Measurements from ENCODE around the gene INTS13. TPM values are rescaled to one million over a fixed set of nuclear protein-coding genes. Genes with fewer than 3 reads are reported as not detected.

The INTS13 gene
- total and polyA plus RNA-seq, 2 of the 4 experiments (the other 2 are of a cell fraction): 9.9 to 31.9 TPM

DNA sequence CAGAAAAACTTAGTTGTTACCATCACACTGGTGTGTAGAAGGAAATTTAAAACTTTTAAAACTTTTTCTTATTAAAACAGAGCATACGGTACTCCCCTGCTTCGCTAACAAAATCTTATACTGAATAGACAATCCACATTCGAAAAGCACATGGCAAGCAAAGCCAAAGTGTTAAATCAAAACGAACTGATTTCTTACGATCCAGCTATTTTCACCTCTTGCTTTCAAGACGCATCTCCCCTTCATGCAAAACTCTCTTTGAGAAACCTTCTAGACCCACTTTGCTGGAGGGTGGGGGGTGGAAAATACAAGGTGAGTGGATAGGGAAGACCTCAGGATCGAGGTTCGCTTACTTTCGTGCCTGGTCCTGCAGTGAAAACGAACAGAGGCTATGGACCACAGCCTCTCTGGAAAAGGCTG, 328 bp downstream of the INTS13 start:
- H4K20me1 ChIP-seq (ENCODE audit: insufficient read depth, low read length): peaks cover 20% of the 10 kb centered on the region; the same call in 1 of the 2 replicates
- 6% methylated on average over 6 of the region's 10 CpGs; no CpG with 5 or more reads in 1 of the 2 experiments for WGBS, 2 experiments (ENCODE audit: extremely low coverage in 2 of 2, insufficient read length in 1 of 2)
- H4K8ac ChIP-seq (ENCODE audit: low read depth in 2 of 2, low read length in 2 of 2): peak overlapping the region; percentile 64 to 82
- H2BK15ac ChIP-seq (ENCODE audit: low read depth, low read length): peak overlapping the region; percentile 44; the same call in 1 of the 3 replicates
- DNase-seq (no peak), ATAC-seq (ENCODE audit: low read depth) (no peak)
- peak overlapping the region; percentile 99 for H3K4ac ChIP-seq (ENCODE audit: low read depth, low read length)
- H2AK5ac ChIP-seq (ENCODE audit: low read depth, low read length): peak overlapping the region; percentile 60
- in situ Hi-C loops (cut with MboI; ENCODE audit: low sequenced_read_pairs) (no loop called here), intact Hi-C loops (cut with micrococcal nuclease) (loop anchor here (5.0 kb wide), 1 partner anchor 75 kb away; the partner anchor contains the start of gene TM7SF3), dilution Hi-C loops (cut with HindIII; ENCODE audit: low sequenced_read_pairs, unreplicated experiment) (no loop called here)
- H3K4me1 ChIP-seq (ENCODE audit: control insufficient read depth, insufficient read depth, low read length): peaks cover 2% of the 10 kb centered on the region
- TF ChIP-seq BHLHE40 (IDR thresholded peaks at IDR 0.05; ENCODE audit: low read depth, low read length) (no peak), MXI1 (IDR thresholded peaks at IDR 0.05; ENCODE audit: borderline replicate concordance, low read depth, low read length) (peak; percentile 70)
- POLR2A ChIA-PET (ENCODE audit: unreplicated experiment): no interaction called here
- H3K14ac ChIP-seq (replicated peaks; ENCODE audit: low read depth, low read length): peak overlapping the region; percentile 97
- peak overlapping the region; percentile 58 for H2BK5ac ChIP-seq (ENCODE audit: low read depth, low read length, poor library complexity, severe bottlenecking)
- H3K79me1 ChIP-seq (ENCODE audit: low read depth in 1 of 2, low read length in 2 of 2): peaks cover 9 to 45% of the 10 kb centered on the region in 2 experiments
- peak overlapping the region; percentile 97 for H3K23ac ChIP-seq (ENCODE audit: low read depth, low read length)
- peak overlapping the region; percentile 99 for H2AFZ ChIP-seq (replicated peaks; ENCODE audit: low read length, poor library complexity)
- no peaks in the 10 kb centered on the region; the same call in 1 of the 2 replicates for H3K9me1 ChIP-seq (ENCODE audit: insufficient read depth, low read length)
- H4K5ac ChIP-seq (ENCODE audit: low read depth, low read length): peak overlapping the region; percentile 8; the same call in 1 of the 2 replicates
- peak overlapping the region; percentile 66 for H2BK120ac ChIP-seq (ENCODE audit: low read depth, low read length)
- 0 out of 2 replicates have a peak overlapping the region, but pooled peaks have one; percentile 6 for H2BK20ac ChIP-seq (ENCODE audit: low read depth, low read length)
- peak overlapping the region; percentile 76 for H3K4me2 ChIP-seq (ENCODE audit: low read depth, low read length)
- H3K9ac ChIP-seq (ENCODE audit: low read depth, low read length): peak overlapping the region; percentile 72
- peak overlapping the region; percentile 38 for H4K91ac ChIP-seq (ENCODE audit: insufficient read depth, low read depth, low read length)
- peak overlapping the region; percentile 13; the same call in 1 of the 2 replicates for H3K18ac ChIP-seq (ENCODE audit: low read depth, low read length)
- peak overlapping the region; percentile 48 for H3K27ac ChIP-seq (ENCODE audit: insufficient read depth, low read length)
- peak overlapping the region; percentile 90 for H2AK9ac ChIP-seq (replicated peaks; ENCODE audit: low read depth, low read length, poor library complexity)
- H3K4me3 ChIP-seq (ENCODE audit: insufficient read depth, low read depth, low read length): peak overlapping the region; percentile 89
- no peaks in the 10 kb centered on the region for H3K36me3 ChIP-seq (ENCODE audit: control insufficient read depth, insufficient read depth, low read length)
- CTCF ChIA-PET: no interaction called here
- H3K9me3 ChIP-seq (ENCODE audit: control insufficient read depth, insufficient read depth, low read length): no peaks in the 10 kb centered on the region
- peak overlapping the region; percentile 89 for H3K56ac ChIP-seq (ENCODE audit: extremely low read depth, insufficient read depth, low read length)
- BruUV-seq (replicated peaks): no TSS peak
- H3K27me3 ChIP-seq (ENCODE audit: control insufficient read depth, insufficient read depth, low read length): no peaks in the 10 kb centered on the region

All from IMR-90 (cell line).